ENCODE results near the gene ELL.

Gene ELL

GRCh38 chr19:18457483-18458331 lies 64.2 kb downstream of the ELL start:
- Histone ChIP-seq H4K20me1 (ENCODE audit: control insufficient read depth, insufficient read depth, low read depth, low read length) (peaks cover 3% of the 10 kb centered on the region; the same call in 1 of the 2 replicates), H3K9me2 (replicated peaks; ENCODE audit: control insufficient read depth, low read length) (no peaks in the 10 kb centered on the region), H3K79me2 (ENCODE audit: control insufficient read depth, low read length) (no peaks in the 10 kb centered on the region), H3F3A (ENCODE audit: control insufficient read depth, insufficient read depth) (no peaks in the 10 kb centered on the region), H3K9me3 (ENCODE audit: control insufficient read depth, insufficient read depth, low read length) (no peaks in the 10 kb centered on the region), H3K27me3 (ENCODE audit: control insufficient read depth, low read length) (no peaks in the 10 kb centered on the region), H3K4me3 (ENCODE audit: low read length) (no peak overlapping the region), H3K4me2 (ENCODE audit: low read length) (no peak overlapping the region), H3K4me1 (ENCODE audit: control insufficient read depth, low read length) (no peaks in the 10 kb centered on the region), H3K36me3 (ENCODE audit: control insufficient read depth, low read length) (peaks cover 32% of the 10 kb centered on the region), H3K27ac (ENCODE audit: low read depth, low read length) (no peak overlapping the region)
- no peak for TF ChIP-seq EZH2phosphoT487 (IDR thresholded peaks at IDR 0.05; ENCODE audit: borderline replicate concordance, low read length)

GRCh38 chr19:18456974-18457373 lies 64.9 kb downstream of the ELL start:
- Histone ChIP-seq H3K27ac (ENCODE audit: low read depth, low read length) (no peak overlapping the region), H3K4me1 (ENCODE audit: control insufficient read depth, low read length) (no peaks in the 10 kb centered on the region), H3K9me2 (replicated peaks; ENCODE audit: control insufficient read depth, low read length) (no peaks in the 10 kb centered on the region), H3K79me2 (ENCODE audit: control insufficient read depth, low read length) (no peaks in the 10 kb centered on the region), H3K36me3 (ENCODE audit: control insufficient read depth, low read length) (peaks cover 31% of the 10 kb centered on the region), H3F3A (ENCODE audit: control insufficient read depth, insufficient read depth) (no peaks in the 10 kb centered on the region), H3K27me3 (ENCODE audit: control insufficient read depth, low read length) (no peaks in the 10 kb centered on the region), H3K9me3 (ENCODE audit: control insufficient read depth, insufficient read depth, low read length) (no peaks in the 10 kb centered on the region), H3K4me2 (ENCODE audit: low read length) (no peak overlapping the region), H4K20me1 (ENCODE audit: control insufficient read depth, insufficient read depth, low read depth, low read length) (0 out of 2 replicates have a peak, but pooled peaks cover 1% of the 10 kb centered on the region), H3K4me3 (ENCODE audit: low read length) (no peak overlapping the region)
- TF ChIP-seq EZH2phosphoT487 (IDR thresholded peaks at IDR 0.05; ENCODE audit: borderline replicate concordance, low read length) (no peak), CTCF (IDR thresholded peaks at IDR 0.05; ENCODE audit: low read depth, low read length, poor library complexity, severe bottlenecking) (no peak)

GRCh38 chr19:18456279-18456678 lies 65.6 kb downstream of the ELL start:
- no peaks in the 10 kb centered on the region for H3K9me3 ChIP-seq (ENCODE audit: control insufficient read depth, insufficient read depth, low read length)
- peaks cover under 1% of the 10 kb centered on the region; the same call in 1 of the 2 replicates for H3K4me1 ChIP-seq (ENCODE audit: control insufficient read depth, low read length)
- no peaks in the 10 kb centered on the region for H3K79me2 ChIP-seq (ENCODE audit: control insufficient read depth, low read length)
- no peaks in the 10 kb centered on the region for H3F3A ChIP-seq (ENCODE audit: control insufficient read depth, insufficient read depth)
- no peak for TF ChIP-seq CTCF (IDR thresholded peaks at IDR 0.05; ENCODE audit: low read depth, low read length, poor library complexity, severe bottlenecking)
- TF ChIP-seq EZH2phosphoT487 (IDR thresholded peaks at IDR 0.05; ENCODE audit: borderline replicate concordance, low read length) = no peak
- H3K9me2 ChIP-seq (replicated peaks; ENCODE audit: control insufficient read depth, low read length) = no peaks in the 10 kb centered on the region
- no peak overlapping the region for H3K27ac ChIP-seq (ENCODE audit: low read depth, low read length)
- peaks cover 27% of the 10 kb centered on the region for H3K36me3 ChIP-seq (ENCODE audit: control insufficient read depth, low read length)
- H4K20me1 ChIP-seq (ENCODE audit: control insufficient read depth, insufficient read depth, low read depth, low read length) = no peaks in the 10 kb centered on the region
- H3K27me3 ChIP-seq (ENCODE audit: control insufficient read depth, low read length) = no peaks in the 10 kb centered on the region
- no peak overlapping the region for H3K4me3 ChIP-seq (ENCODE audit: low read length)
- no peak overlapping the region for H3K4me2 ChIP-seq (ENCODE audit: low read length)
